ENCODE measurements around the gene GNAO1. TPM values are rescaled to one million over a fixed set of nuclear protein-coding genes. Genes with fewer than 3 reads are reported as not detected.

The GNAO1 gene
- total and polyA plus RNA-seq, 9 of the 15 experiments (the other 6 are each of a cell fraction or from before 2014, with no cell fraction given): 0.07 to 0.42 (median 0.08) TPM; not detected in 5

DNA sequence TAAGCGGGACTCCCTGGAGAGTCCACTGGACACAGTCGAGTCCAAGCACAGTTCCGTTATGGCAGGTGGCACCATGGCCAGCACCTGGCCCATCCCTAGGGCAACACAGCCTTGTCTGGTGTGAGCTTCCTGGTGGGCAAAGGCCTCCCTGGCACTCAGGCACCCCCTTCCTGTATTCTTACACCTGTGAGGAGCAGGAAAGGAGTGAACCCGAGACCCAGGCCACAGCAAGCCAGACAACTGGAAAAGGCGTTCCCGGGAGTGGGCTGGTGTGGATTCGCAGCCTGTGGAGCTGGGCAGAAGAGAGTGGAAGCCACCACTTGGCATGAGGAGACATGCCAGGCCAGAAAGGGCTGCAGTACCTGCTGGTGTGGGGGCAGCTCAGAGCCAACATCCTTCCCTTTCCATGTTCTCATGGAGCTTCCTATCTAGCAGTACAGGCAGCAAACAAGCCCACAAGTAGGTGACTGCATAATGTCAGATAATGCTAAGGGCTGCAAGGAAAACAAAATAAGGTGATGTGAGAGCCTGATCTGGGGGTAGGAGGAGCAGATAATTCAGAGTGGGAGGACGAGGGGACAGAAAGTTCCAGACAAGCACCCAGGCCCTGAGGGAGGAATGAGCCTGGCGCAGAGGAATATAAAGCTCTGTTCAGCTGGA lies 87.0 kb downstream of the GNAO1 start (continued):
- no peak for TF ChIP-seq PRPF4 (IDR thresholded peaks at IDR 0.05; ENCODE audit: insufficient read depth, low read depth, low read length, poor library complexity, severe bottlenecking)
- TF ChIP-seq LCOR (CRISPR knock-in tag; IDR thresholded peaks at IDR 0.05): no peak
- peak; percentile 96 for TF ChIP-seq CBFA2T3 (IDR thresholded peaks at IDR 0.05)
- TF ChIP-seq, protein P1, sequence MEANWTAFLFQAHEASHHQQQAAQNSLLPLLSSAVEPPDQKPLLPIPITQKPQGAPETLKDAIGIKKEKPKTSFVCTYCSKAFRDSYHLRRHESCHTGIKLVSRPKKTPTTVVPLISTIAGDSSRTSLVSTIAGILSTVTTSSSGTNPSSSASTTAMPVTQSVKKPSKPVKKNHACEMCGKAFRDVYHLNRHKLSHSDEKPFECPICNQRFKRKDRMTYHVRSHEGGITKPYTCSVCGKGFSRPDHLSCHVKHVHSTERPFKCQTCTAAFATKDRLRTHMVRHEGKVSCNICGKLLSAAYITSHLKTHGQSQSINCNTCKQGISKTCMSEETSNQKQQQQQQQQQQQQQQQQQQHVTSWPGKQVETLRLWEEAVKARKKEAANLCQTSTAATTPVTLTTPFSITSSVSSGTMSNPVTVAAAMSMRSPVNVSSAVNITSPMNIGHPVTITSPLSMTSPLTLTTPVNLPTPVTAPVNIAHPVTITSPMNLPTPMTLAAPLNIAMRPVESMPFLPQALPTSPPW (CRISPR knock-in tag; IDR thresholded peaks at IDR 0.05): peak; percentile 16; the same call in 1 of the 2 replicates
- no peak for TF ChIP-seq U2AF1 (optimal IDR thresholded peaks at IDR 0.05; ENCODE audit: low read depth, low read length)
- peak; percentile 28 to 73; a peak in 2 of 4 replicates for TF ChIP-seq KDM1A (IDR thresholded peaks at IDR 0.05)
- no peak for TF ChIP-seq ZNF24 (IDR thresholded peaks at IDR 0.05)
- TF ChIP-seq POLR3A (IDR thresholded peaks at IDR 0.05; ENCODE audit: borderline replicate concordance, extremely low read depth, insufficient read depth, insufficient read length): no peak
- TF ChIP-seq, protein P2, sequence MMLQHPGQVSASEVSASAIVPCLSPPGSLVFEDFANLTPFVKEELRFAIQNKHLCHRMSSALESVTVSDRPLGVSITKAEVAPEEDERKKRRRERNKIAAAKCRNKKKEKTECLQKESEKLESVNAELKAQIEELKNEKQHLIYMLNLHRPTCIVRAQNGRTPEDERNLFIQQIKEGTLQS (IDR thresholded peaks at IDR 0.05): no peak
- TF ChIP-seq, protein P2 (CRISPR knock-in tag; conservative IDR thresholded peaks at IDR 0.05): no peak
- TF ChIP-seq GATA2 (CRISPR knock-in tag; IDR thresholded peaks at IDR 0.05): peak; percentile 86
- no peak for TF ChIP-seq ZNF589 (CRISPR knock-in tag; IDR thresholded peaks at IDR 0.05; ENCODE audit: low read depth)
- TF ChIP-seq MTF1 (CRISPR knock-in tag; IDR thresholded peaks at IDR 0.05; ENCODE audit: borderline replicate concordance): no peak
- no peak for TF ChIP-seq CAMTA2 (CRISPR knock-in tag; conservative IDR thresholded peaks at IDR 0.05)
- no peak for TF ChIP-seq HNRNPL (IDR thresholded peaks at IDR 0.05; ENCODE audit: low read depth, low read length)
- no peak for TF ChIP-seq NR2C1 (IDR thresholded peaks at IDR 0.05)
- no peak for TF ChIP-seq NR2C1 (tag; IDR thresholded peaks at IDR 0.05)
- TF ChIP-seq RAD21 (CRISPR knock-in tag; conservative IDR thresholded peaks at IDR 0.05 in 1 of 2, IDR thresholded peaks at IDR 0.05 in 1 of 2): no peak
- peak; percentile 67 for TF ChIP-seq HDAC3 (IDR thresholded peaks at IDR 0.05; ENCODE audit: borderline replicate concordance, partially characterized antibody)
- no peak for TF ChIP-seq ZC3H8 (IDR thresholded peaks at IDR 0.05)
- TF ChIP-seq DPF2 (IDR thresholded peaks at IDR 0.05): peak; percentile 94
- no peak for TF ChIP-seq MEIS2 (IDR thresholded peaks at IDR 0.05; ENCODE audit: partially characterized antibody)
- TF ChIP-seq FOXK1 (CRISPR knock-in tag; IDR thresholded peaks at IDR 0.05; ENCODE audit: borderline replicate concordance): no peak
- peak; percentile 94 for TF ChIP-seq MTA2 (IDR thresholded peaks at IDR 0.05; ENCODE audit: low read depth)
- TF ChIP-seq ZC3H4 (CRISPR knock-in tag; IDR thresholded peaks at IDR 0.05; ENCODE audit: borderline replicate concordance): no peak
- no peak for TF ChIP-seq SAFB2 (IDR thresholded peaks at IDR 0.05; ENCODE audit: borderline replicate concordance, low read depth, low read length, severe bottlenecking)
- TF ChIP-seq, protein P3, sequence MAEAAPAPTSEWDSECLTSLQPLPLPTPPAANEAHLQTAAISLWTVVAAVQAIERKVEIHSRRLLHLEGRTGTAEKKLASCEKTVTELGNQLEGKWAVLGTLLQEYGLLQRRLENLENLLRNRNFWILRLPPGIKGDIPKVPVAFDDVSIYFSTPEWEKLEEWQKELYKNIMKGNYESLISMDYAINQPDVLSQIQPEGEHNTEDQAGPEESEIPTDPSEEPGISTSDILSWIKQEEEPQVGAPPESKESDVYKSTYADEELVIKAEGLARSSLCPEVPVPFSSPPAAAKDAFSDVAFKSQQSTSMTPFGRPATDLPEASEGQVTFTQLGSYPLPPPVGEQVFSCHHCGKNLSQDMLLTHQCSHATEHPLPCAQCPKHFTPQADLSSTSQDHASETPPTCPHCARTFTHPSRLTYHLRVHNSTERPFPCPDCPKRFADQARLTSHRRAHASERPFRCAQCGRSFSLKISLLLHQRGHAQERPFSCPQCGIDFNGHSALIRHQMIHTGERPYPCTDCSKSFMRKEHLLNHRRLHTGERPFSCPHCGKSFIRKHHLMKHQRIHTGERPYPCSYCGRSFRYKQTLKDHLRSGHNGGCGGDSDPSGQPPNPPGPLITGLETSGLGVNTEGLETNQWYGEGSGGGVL (CRISPR knock-in tag; IDR thresholded peaks at IDR 0.05): no peak
